HG02588 (cell line): Measurements from ENCODE around the gene NEUROG3.
"Not testable (repeated sequence)": the region's sequence is repeated elsewhere in the genome, so short reads cannot be mapped to it uniquely, and the experiment has no call there.

Experiments
- ATAC-seq: cut with Tn5 transposase; IDR thresholded peaks from one replicate; pipeline ENCODE4 v1.9.1; 2021; ENCODE audit warnings: mild to moderate bottlenecking, moderate library complexity; ENCODE audit not compliant: unreplicated experiment

Gene NEUROG3

GRCh38 chr10:69572159-69573055 lies 815 bp downstream of the NEUROG3 start:
- no peak for ATAC-seq

DNA sequence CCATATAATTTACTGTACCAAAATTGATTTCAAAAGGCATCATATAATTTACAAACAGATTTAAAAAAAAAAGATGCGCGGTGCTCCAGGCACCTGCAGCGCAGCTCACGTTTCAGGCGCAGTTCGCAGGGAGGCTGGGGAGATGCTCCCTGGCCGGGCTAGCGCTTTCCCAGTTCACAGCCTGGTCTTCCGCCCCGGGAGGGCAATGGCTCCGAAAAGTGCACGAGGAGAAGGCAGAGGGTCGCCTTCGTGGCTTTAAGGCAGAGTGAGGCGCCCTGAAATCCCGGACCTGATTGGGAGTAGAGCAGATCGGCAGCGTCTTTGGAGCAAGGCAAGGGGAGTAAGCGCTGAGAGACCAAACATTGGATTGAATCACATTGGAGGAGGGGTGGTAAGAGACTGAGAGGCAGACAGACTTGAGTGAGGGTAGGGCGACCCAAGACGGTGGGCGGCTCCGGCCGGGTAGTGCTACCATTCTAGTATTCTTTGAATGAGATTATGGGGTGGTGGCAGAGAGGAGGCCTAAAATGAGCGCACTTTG lies 1.5 kb downstream of the NEUROG3 start:
- no peak for ATAC-seq

GRCh38 chr10:69570050-69570816 lies 3.0 kb downstream of the NEUROG3 start:
- no peak for ATAC-seq

DNA sequence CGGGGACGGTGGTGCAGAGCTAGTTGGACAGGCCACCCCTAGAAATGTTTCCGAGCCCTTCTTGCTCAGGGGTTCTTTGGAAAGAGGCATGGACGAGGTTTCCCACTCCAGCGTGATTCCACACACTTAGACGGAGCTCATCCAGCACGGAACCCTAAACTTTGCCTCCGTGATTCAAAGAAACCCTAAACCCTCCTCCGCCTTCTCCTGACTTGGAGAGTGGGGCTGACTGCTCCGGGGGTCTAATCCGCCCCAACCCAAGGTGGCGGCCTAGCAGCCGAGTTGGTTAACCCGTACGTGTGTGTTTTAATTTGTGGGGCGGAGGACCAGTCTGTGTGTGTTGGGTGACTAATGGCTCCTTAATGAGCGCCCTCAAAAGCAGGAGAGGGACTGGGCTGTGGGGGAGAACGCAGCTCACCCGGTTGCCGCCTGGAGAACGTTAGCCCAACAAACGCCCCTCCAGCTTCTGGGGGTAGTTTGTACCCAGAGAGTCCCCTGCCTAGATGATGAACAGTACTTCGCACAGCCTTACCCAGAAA lies 3.8 kb downstream of the NEUROG3 start:
- no peak for ATAC-seq

DNA sequence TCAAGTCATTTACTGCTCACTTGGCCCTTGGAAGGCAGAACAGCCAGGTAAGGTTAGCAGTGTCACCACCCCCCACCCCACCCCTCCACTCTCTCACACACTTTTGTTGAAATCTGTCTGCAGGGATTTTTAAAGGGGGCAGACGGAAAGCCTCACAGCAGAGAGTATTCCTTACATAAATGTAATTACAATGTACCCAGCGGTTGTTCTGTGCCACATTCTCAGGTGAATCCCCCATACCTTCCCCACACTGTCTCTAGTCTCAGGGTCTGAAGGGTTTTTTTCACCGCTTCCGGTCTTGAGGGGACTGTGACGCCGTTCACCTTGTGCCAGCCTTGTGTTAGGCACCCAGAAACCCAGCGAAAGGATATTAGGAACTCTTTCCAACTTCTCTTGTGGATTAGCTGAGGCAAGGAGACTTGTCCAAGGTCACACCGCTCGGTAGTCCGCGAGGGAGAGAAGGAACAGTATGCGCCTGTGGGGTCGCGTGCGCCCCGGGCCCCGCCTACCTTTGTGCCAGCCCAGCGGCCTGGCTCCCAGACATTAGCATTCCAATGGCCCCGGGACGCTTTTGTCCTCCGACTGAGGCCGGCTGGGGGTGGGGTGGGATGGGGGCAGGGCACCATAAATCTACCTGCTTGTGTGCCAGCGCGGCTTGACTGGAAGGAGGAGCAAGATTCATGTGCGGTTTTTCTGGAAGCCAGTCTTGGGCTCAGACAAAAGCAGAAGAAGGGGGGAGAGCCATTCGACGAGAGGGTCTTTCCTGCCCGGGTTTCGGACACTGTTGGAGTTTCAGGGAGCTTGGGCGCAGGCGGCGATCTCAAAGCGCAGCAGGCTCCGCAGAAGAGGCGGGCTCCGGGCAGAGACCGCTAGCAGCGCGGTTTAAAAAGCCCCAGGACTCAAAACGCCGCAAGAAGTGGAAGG lies 4.5 kb downstream of the NEUROG3 start:
- no peak for ATAC-seq

DNA sequence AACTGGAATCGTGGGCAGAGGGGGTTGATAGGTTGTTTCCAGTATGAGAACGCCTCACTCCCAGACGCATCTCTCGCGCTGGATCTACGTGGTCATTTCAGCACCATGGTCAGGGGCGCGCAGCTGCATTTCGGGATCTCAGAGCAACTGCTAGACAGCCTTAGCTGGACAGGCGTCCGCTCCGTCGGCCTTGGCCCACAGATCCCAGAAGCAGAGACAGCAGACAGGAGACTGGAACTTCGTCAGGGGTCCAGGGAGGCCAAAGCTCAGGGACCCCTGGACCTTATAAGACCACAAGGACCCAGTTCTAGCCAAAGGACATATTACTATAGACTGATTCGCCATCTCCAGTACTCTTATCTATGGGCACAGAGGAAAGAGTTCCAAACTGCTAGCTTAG lies 5.3 kb downstream of the NEUROG3 start:
- ATAC-seq = no peak

GRCh38 chr10:69562731-69563254 lies 10.4 kb downstream of the NEUROG3 start:
- ATAC-seq = no peak

DNA sequence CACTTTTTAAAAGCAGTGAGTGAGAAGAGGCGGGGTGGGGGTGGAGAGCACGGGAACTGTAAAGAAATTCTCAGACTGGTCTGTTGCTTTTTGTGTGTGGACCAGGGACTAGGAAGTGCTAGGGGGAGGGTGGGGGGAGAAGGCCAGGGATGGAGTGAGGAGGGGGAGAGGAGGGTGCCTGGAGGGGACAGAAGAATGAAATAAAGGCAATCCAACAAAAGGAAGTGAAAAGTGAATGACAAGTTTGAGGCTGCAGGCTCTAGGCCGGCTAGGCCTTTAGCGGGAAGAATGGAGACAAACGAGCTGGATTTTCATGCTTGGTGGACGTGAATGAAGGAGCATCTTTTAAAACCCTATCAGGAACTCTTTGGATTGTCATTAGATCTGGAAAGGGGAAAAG lies 13.7 kb downstream of the NEUROG3 start:
- no peak for ATAC-seq

- no peak for ATAC-seq
Observed at GRCh38 chr10:69558559-69558958, 14.7 kb downstream of the NEUROG3 start.

GRCh38 chr10:69554611-69555010 lies 18.6 kb downstream of the NEUROG3 start:
- ATAC-seq = no peak

- no peak for ATAC-seq
Observed at GRCh38 chr10:69553328-69553727, 19.9 kb downstream of the NEUROG3 start.

GRCh38 chr10:69552268-69552667 lies 21.0 kb downstream of the NEUROG3 start:
- ATAC-seq = no peak

GRCh38 chr10:69549959-69550358 lies 23.3 kb downstream of the NEUROG3 start:
- no peak for ATAC-seq

- no peak for ATAC-seq
Observed at GRCh38 chr10:69541463-69541862, 31.8 kb downstream of the NEUROG3 start.

DNA sequence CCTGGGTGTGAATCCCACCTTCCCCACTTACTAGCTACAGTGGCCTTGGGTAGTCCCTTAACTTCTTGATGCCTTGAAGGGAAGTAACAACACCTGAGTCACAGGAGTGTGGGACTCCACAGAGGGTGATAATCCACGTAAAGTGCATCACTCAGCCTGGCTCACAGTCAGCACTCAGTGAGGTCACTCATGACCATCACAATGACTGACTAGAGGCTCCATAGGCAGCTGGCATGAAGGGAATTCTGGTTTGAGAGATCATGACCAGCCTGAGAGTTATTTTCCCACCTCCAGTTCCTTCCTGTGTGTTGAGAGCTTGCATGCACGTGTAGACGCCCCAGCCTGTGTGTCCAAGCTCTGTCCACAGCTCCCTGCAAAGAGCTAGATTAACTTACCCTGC lies 34.8 kb downstream of the NEUROG3 start:
- ATAC-seq = no peak

GRCh38 chr10:69537449-69537848 lies 35.8 kb downstream of the NEUROG3 start:
- no peak for ATAC-seq

- ATAC-seq = not testable (repeated sequence)
Observed at GRCh38 chr10:69536521-69536920, 36.7 kb downstream of the NEUROG3 start.

GRCh38 chr10:69533658-69534057 lies 39.6 kb downstream of the NEUROG3 start:
- ATAC-seq = no peak

DNA sequence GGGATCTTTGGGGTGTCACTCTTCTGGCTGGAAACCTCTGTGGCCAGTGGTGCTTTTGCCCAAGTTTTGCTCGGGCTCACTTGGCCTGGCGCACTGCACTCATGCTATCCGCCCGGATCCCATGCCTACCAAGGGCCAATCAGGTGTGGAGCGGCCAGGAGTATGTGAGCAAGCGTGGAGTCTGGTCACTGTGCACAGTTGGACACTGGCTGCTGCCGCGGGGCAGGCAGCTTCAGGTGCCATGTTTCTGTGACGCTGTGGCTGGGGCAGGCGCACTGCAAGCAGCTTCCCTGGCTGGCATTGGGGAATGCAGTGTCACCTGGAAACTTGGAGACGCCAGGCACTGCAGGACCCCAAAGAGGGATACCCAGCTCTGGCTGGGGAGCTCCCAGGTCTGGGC lies 45.3 kb downstream of the NEUROG3 start:
- ATAC-seq = no peak
